ENCODE results near the gene RNU4-1.
A peak's percentile ranks its signal among the peaks of the same experiment; 100 is the strongest.

The RNU4-1 gene

DNA sequence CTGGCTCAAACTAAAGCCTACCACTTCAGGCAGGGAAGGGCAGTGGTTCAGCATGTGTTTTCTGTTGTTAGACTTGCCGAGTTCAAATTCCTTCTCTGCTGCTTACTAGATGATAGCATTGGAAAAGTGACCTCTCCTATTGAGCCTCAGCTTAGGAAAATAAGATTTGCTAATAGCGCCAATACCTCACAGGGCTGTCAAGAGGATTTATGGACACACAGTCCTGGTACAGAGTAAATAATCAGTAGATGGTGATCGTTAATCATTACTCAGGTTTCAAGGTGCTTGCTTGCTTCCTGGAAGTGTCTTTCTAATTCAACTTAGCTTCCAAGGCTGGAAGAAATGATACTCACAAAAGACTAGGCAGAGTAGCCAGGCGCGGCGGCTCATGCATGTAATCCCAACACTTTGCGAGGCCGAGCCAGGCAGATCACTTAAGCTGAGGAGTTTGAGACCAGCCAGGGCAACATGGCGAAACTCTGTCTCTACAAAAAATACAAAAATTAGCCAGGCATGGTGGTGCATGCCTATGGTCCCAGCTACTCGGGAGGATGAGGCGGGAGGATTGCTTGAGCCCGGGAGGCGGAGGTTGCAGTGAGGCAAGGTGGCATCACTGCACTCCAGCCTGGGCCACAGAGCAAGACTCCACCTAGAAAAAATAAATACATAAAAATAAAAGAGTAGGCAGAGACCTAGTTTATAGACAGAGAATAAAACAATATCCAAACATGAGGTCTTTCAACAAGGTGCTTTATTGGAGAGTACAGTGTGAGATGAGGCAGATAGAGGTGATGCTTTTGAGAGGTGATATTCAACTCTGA is 28.6 kb upstream of the RNU4-1 start:
- no peak overlapping the region for H3K4me3 ChIP-seq (ENCODE audit: low read depth, low read length)
- TF ChIP-seq, protein P1, sequence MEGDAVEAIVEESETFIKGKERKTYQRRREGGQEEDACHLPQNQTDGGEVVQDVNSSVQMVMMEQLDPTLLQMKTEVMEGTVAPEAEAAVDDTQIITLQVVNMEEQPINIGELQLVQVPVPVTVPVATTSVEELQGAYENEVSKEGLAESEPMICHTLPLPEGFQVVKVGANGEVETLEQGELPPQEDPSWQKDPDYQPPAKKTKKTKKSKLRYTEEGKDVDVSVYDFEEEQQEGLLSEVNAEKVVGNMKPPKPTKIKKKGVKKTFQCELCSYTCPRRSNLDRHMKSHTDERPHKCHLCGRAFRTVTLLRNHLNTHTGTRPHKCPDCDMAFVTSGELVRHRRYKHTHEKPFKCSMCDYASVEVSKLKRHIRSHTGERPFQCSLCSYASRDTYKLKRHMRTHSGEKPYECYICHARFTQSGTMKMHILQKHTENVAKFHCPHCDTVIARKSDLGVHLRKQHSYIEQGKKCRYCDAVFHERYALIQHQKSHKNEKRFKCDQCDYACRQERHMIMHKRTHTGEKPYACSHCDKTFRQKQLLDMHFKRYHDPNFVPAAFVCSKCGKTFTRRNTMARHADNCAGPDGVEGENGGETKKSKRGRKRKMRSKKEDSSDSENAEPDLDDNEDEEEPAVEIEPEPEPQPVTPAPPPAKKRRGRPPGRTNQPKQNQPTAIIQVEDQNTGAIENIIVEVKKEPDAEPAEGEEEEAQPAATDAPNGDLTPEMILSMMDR (conservative IDR thresholded peaks at IDR 0.05; ENCODE audit: low read depth, low read length) = no peak
- no peak for DNase-seq (ENCODE audit: low read depth)

DNA sequence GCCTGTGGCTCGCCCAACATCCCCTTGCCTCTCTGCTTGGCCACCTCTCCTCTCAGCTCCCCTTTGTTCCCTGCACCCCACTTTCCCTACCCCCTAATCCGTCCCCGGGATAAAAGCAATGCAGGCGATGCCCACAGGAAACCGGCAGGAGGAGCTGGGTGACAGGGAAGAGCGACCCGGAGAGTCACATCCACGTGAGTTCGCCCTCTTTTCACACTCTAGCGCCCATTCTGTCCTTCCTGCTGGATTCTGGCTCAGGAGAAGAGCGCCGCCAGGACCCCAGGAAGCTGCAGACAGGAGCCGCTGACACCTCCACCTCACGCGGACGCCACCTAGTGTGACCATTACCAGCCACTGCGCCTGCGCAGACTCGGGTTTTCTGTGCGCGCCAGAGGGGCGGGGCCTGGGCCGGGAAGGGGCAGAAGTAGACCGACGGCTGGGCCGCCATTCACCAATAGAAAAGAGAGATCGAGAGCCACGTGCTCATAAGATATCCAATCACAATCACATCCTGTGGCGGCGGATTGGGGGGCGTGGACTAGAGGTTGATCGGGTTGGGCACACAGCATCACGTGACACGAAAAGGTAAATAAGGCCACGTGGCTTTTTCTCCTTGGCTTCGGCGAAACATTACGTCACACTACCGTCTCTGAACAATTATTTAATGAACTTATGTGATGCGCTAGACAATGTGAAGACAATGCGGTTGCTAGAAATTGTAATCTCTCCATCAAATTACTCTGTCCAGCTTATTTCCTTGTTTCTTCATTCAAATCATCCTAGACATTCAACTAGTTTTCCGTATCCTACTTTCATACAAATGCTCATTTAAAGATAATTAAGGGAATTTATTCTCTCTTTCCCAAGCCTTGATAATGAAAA is 24.4 kb upstream of the RNU4-1 start:
- H3K4me3 ChIP-seq (ENCODE audit: low read depth, low read length) = peak overlapping the region; percentile 72
- TF ChIP-seq, protein P1 (conservative IDR thresholded peaks at IDR 0.05; ENCODE audit: low read depth, low read length) = peak; percentile 81
- DNase-seq (ENCODE audit: low read depth) = peak; percentile 100

DNA sequence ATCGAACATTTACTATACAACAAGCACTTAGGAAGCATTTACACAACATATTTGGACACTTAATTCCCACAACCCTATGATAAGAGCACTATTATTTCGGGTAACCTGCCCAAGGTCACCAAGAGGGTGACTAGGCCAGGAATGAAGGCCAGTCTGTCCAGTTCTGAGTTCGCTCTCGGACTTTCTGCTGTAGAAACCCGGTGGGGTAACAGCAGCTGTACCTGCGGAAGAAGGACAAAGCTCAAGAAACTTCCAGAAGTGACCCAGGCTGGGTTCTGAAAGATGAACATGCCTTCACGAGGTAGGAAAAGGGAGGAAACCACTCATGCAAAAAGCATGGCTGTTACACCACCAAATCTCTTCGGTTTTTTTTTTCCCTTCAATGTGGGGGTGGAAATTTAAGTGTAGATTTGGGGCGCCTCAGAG is 23.8 kb upstream of the RNU4-1 start:
- TF ChIP-seq, protein P1 (conservative IDR thresholded peaks at IDR 0.05; ENCODE audit: low read depth, low read length) = no peak
- H3K4me3 ChIP-seq (ENCODE audit: low read depth, low read length) = peak overlapping the region; percentile 72
- peak; percentile 41 for DNase-seq (ENCODE audit: low read depth)

DNA sequence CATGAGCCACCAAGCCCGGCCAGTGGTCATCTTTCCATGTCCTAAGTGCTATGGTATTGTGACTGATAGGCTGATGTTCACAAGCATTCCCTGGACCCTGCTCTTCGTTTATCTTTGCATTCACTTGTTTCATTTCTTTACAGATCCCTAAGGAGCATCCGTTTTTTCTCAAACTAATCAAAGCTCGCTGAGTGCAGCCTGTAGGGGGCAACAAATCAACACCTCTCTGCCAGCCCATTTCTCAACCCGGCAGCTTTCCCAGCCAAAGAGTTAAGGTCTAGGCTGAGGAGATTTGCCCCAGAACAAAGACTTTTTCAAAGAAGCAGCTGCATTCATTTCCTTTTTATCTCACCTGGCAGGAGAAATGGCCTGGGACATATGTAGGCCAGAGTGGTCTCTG is 21.2 kb upstream of the RNU4-1 start:
- TF ChIP-seq, protein P1 (conservative IDR thresholded peaks at IDR 0.05; ENCODE audit: low read depth, low read length) = peak; percentile 53
- peak; percentile 5 for DNase-seq (ENCODE audit: low read depth)
- no peak overlapping the region for H3K4me3 ChIP-seq (ENCODE audit: low read depth, low read length)

DNA sequence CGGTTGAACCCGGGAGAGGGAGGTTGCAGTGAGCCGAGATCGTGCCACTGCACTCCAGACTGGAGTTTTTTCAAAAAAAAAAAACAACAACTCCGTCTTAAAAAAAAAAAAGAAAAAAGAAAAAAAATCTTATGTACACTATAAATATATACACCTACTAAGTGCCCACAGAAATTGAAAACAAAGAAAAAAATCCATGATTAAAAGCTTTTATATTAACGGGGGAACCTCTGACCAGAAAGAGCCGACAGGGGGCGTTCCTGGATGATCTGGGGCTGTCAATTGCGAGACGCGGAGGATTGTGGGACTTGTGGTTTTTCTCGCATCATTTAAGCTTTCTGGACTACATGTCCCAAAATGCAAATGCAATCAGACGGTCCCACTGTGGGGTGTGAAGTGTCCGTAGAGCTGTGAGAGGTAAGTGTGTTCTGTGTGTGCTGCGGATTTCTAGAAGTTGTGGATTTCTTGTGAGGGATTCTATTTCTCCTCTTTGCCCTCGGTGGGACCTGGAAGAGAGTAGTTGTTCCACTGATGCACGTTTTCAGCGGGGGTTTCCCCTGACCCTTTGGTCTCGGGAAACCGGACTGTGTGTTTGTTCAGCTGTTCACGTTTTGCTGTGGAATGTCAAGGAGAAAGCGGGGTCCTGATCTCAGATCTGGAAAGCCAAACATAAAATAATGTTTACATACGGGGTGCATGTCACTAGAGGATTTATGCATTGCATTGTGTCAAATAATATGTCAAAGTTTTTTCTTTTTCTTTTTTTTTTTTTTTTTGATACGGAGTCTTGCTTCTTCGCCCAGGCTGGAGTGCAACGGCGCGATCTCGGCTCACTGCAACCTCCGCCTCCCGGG is 9.2 kb upstream of the RNU4-1 start, which contains the start of gene SIRT4:
TSS of gene SIRT4 (plus strand) at position 360 of the 854 bp plus-strand sequence. CDS start 1,241 bp downstream, outside the sequence.
- H3K4me3 ChIP-seq (ENCODE audit: low read depth, low read length) = peak within 1 kb of the TSS; percentile 66
- peak; percentile 97 for DNase-seq (ENCODE audit: low read depth)
- TF ChIP-seq, protein P1 (conservative IDR thresholded peaks at IDR 0.05; ENCODE audit: low read depth, low read length) = peak; percentile 81

DNA sequence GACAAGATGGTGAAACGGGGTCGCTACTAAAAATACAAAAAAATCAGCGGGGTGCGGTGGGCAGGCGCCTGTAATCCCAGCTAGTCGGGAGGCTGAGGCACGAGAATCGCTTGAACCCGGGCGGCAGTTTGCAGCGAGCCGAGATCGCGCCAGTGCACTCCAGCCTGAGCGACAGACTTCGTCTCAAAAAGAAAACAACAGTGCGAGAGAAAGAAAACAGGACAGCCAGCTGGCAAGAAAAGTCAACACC is 701 bp downstream of the RNU4-1 start:
- DNase-seq (ENCODE audit: low read depth) = no peak
- H3K4me3 ChIP-seq (ENCODE audit: low read depth, low read length) = peak overlapping the region; percentile 58
- TF ChIP-seq, protein P1 (conservative IDR thresholded peaks at IDR 0.05; ENCODE audit: low read depth, low read length) = no peak

Measured in choroid plexus epithelial cell (primary cell).